Vagina (tissue), 2 donors: ENCODE measurements around the gene GRIK2. TPM values are rescaled to one million over a fixed set of nuclear protein-coding genes. Genes with fewer than 3 reads are reported as not detected.
"Not testable (repeated sequence)": the region's sequence is repeated elsewhere in the genome, so short reads cannot be mapped to it uniquely, and the experiment has no call there.

Source experiments
- DNase-seq, 2 donors: peaks; one replicate each; pipeline ENCODE4 v3.0.0-alpha.2; 2017; ENCODE audit errors: extremely low spot score in 2 of 2
- H3K27ac ChIP-seq: fragments of 200-600 bp; sonication (generic); one replicate; pipeline ENCODE4 v1.5.1; 2019
- H3K27me3 ChIP-seq: fragments of 200-600 bp; sonication (generic); one replicate; pipeline ENCODE4 v1.5.1; 2019
- H3K36me3 ChIP-seq, 2 donors: fragments of 200-600 bp; sonication (generic); one replicate each; pipeline ENCODE4 v1.5.1; 2017 to 2019
- H3K4me1 ChIP-seq: fragments of 200-600 bp; sonication (generic); one replicate; pipeline ENCODE4 v1.5.1; 2019
- H3K4me3 ChIP-seq, 2 donors: fragments of 200-600 bp; sonication (generic); 1 replicate in 1 of 2; 2 replicates in 1 of 2; pipeline ENCODE4 v1.5.1; 2016 to 2019
- H3K9me3 ChIP-seq: fragments of 200-600 bp; sonication (generic); one replicate; pipeline ENCODE4 v1.5.1; 2019
- CTCF ChIP-seq, 3 experiments: fragments of 450-650 bp in 2 of 3; fragments of 200-600 bp in 1 of 3; sonication (generic) in 1 of 3; IDR thresholded peaks; one replicate each; pipeline ENCODE4 v1.5.1; 2017 to 2019; ENCODE audit warnings: antibody characterized with exemption in 3 of 3, mild to moderate bottlenecking in 2 of 3, moderate library complexity in 2 of 3
- POLR2A ChIP-seq, 2 donors: fragments of 450-650 bp; IDR thresholded peaks; one replicate each; pipeline ENCODE4 v1.6.1; 2017; ENCODE audit warnings: antibody characterized with exemption in 2 of 2, mild to moderate bottlenecking in 2 of 2, moderate library complexity in 2 of 2
- POLR2AphosphoS5 ChIP-seq, 2 donors: sonication (generic); formaldehyde crosslinking; IDR thresholded peaks; one replicate each; pipeline ENCODE4 v1.9.0; 2017; ENCODE audit warnings: antibody characterized with exemption in 2 of 2, mild to moderate bottlenecking in 2 of 2, low read depth in 1 of 2; ENCODE audit not compliant: insufficient read depth in 1 of 2
- intact Hi-C: fragments of 100-400 bp; cut with DNase I; formaldehyde crosslinking; loops from one replicate; pipeline ENCODE4 v1.15.1; 2023
- total RNA-seq: library from RNA; depleted of rRNA; stranded (reverse); fragments of >200 nt; gene quantifications from one replicate; pipeline ENCODE4 v1.2.3, GENCODE V29; 2016

Gene GRIK2
- total RNA-seq, 1 donor from 2014 or later, result 8.8 TPM

GRCh38 chr6:101626269-101626668 lies 232.8 kb downstream of the GRIK2 start:
- intact Hi-C loops, result no loop called here
- H3K4me3 ChIP-seq, result no peak overlapping the region
- no peaks in the 10 kb centered on the region for H3K9me3 ChIP-seq
- no peak for TF ChIP-seq POLR2A (IDR thresholded peaks at IDR 0.05)
- TF ChIP-seq CTCF (IDR thresholded peaks at IDR 0.05), result no peak
- no peak for TF ChIP-seq POLR2AphosphoS5 (IDR thresholded peaks at IDR 0.05; ENCODE audit: insufficient read depth in 1 of 2, low read depth in 1 of 2)
- no peaks in the 10 kb centered on the region for H3K36me3 ChIP-seq
- H3K27ac ChIP-seq, result no peak overlapping the region
- H3K27me3 ChIP-seq, result no peaks in the 10 kb centered on the region
- no peaks in the 10 kb centered on the region for H3K4me1 ChIP-seq
- no peak for DNase-seq

- intact Hi-C loops, result no loop called here
These were observed 237.4 kb downstream of the GRIK2 start for GRCh38 chr6:101630941-101631340.

GRCh38 chr6:101633081-101633480 lies 239.6 kb downstream of the GRIK2 start:
- DNase-seq, result no peak
- Histone ChIP-seq H3K9me3 (no peaks in the 10 kb centered on the region), H3K36me3 (no peaks in the 10 kb centered on the region), H3K27ac (no peak overlapping the region), H3K27me3 (no peaks in the 10 kb centered on the region), H3K4me3 (no peak overlapping the region), H3K4me1 (no peaks in the 10 kb centered on the region)
- intact Hi-C loops, result no loop called here
- TF ChIP-seq CTCF (IDR thresholded peaks at IDR 0.05) (no peak), POLR2AphosphoS5 (IDR thresholded peaks at IDR 0.05; ENCODE audit: insufficient read depth in 1 of 2, low read depth in 1 of 2) (no peak), POLR2A (IDR thresholded peaks at IDR 0.05) (no peak)

More at GRCh38 chr6:101630941-101631340, 237.4 kb downstream of the GRIK2 start:
- Histone ChIP-seq H3K9me3 (no peaks in the 10 kb centered on the region), H3K4me1 (no peaks in the 10 kb centered on the region), H3K4me3 (no peak overlapping the region), H3K36me3 (no peaks in the 10 kb centered on the region), H3K27ac (no peak overlapping the region), H3K27me3 (no peaks in the 10 kb centered on the region)
- TF ChIP-seq CTCF (IDR thresholded peaks at IDR 0.05) (no peak), POLR2A (IDR thresholded peaks at IDR 0.05) (no peak), POLR2AphosphoS5 (IDR thresholded peaks at IDR 0.05; ENCODE audit: insufficient read depth in 1 of 2, low read depth in 1 of 2) (no peak)
- no peak for DNase-seq

GRCh38 chr6:101638865-101639264 lies 245.4 kb downstream of the GRIK2 start:
- H3K27ac ChIP-seq, DNase-seq, H3K4me1 ChIP-seq, H3K36me3 ChIP-seq, intact Hi-C loops, H3K27me3 ChIP-seq, H3K4me3 ChIP-seq, H3K9me3 ChIP-seq: not testable (repeated sequence)

GRCh38 chr6:101640131-101640530 lies 246.6 kb downstream of the GRIK2 start:
- intact Hi-C loops, result no loop called here
- no peak overlapping the region for H3K4me3 ChIP-seq

More at GRCh38 chr6:101640131-101640530, 246.6 kb downstream of the GRIK2 start:
- Histone ChIP-seq H3K9me3 (no peaks in the 10 kb centered on the region), H3K27ac (no peak overlapping the region), H3K27me3 (no peaks in the 10 kb centered on the region), H3K4me1 (no peaks in the 10 kb centered on the region), H3K36me3 (no peaks in the 10 kb centered on the region)
- no peak for DNase-seq
- TF ChIP-seq CTCF (IDR thresholded peaks at IDR 0.05), result no peak
- no peak for TF ChIP-seq POLR2AphosphoS5 (IDR thresholded peaks at IDR 0.05; ENCODE audit: insufficient read depth in 1 of 2, low read depth in 1 of 2)
- TF ChIP-seq POLR2A (IDR thresholded peaks at IDR 0.05), result no peak
